Right lobe of liver (tissue), 6 donors: Measurements from ENCODE around the gene NOD2. TPM values are rescaled to one million over a fixed set of nuclear protein-coding genes. Genes with fewer than 3 reads are reported as not detected.

ENCODE experiments used
- ATAC-seq, 4 donors: fragments of 200-7000 bp; cut with Tn5 transposase; one replicate each; pipeline ENCODE4 v1.9.1; 2020; ENCODE audit warnings: mild to moderate bottlenecking in 4 of 4, moderate library complexity in 4 of 4
- DNase-seq, 3 donors: peaks; one replicate each; pipeline ENCODE4 v3.0.0-alpha.2; 2020
- H3K27ac ChIP-seq, 3 donors: fragments of 200-600 bp; one replicate each; pipeline ENCODE4 v1.8.0; 2022
- H3K27me3 ChIP-seq, 2 donors: fragments of 200-600 bp; one replicate each; pipeline ENCODE4 v1.8.0; 2022
- H3K36me3 ChIP-seq, 4 donors: fragments of 200-600 bp; sonication (generic) in 1 of 4; one replicate each; pipeline versions ENCODE4 v1.5.1 to v1.8.0; 2017 to 2022; ENCODE audit warnings: control low read depth in 1 of 4
- H3K4me1 ChIP-seq, 4 donors: fragments of 200-600 bp; sonication (generic) in 1 of 4; one replicate each; pipeline versions ENCODE4 v1.5.1 to v1.8.0; 2017 to 2022; ENCODE audit warnings: control low read depth in 1 of 4
- H3K4me3 ChIP-seq, 3 donors: fragments of 200-600 bp; one replicate each; pipeline ENCODE4 v1.8.0; 2022
- H3K9me3 ChIP-seq, 4 donors: fragments of 200-600 bp; sonication (generic) in 1 of 4; one replicate each; pipeline versions ENCODE4 v1.5.1 to v1.8.0; 2017 to 2022; ENCODE audit warnings: control low read depth in 1 of 4
- POLR2A ChIP-seq: fragments of 450-650 bp; IDR thresholded peaks from one replicate; pipeline ENCODE4 v1.6.1; 2017; ENCODE audit warnings: antibody characterized with exemption, mild to moderate bottlenecking
- WGBS: methylation state at CpG from one replicate; pipeline ENCODE4 v1.1.6; 2018; ENCODE audit warnings: low coverage, low lambda C conversion rate; ENCODE audit not compliant: insufficient coverage; ENCODE audit errors: missing lambda C conversion rate; 5-methylcytosine and 5-hydroxymethylcytosine counted together
- intact Hi-C, 2 donors: fragments of 100-400 bp; cut with DNase I; formaldehyde crosslinking; loops; one replicate each; pipeline versions ENCODE4 v1.11.2 to v1.14.1; 2022
- microRNA-seq, 2 donors: library from miRNA; unstranded; fragments of <30 nt; microRNA quantifications; one replicate each; pipeline ENCODE4, GENCODE V29; 2019 to 2020
- small RNA-seq, 2 experiments: library from RNA; depleted of rRNA; stranded (forward); fragments of <200 nt; gene quantifications; one replicate each; pipeline ENCODE3, GENCODE V24; 2016
- total RNA-seq, 6 experiments: library from RNA; depleted of rRNA in 2 of 6; stranded (reverse); fragments of >200 nt in 2 of 6; fragmentation: NEBNext Ultra II Directional in 3 of 6; extraction: Animal tissue kit (Norgen Biotek cat#: 25700) in 3 of 6; gene quantifications; one replicate each; pipeline versions ENCODE4 v1.1.0 to v1.2.4, GENCODE V29; 2016 to 2023
- TF ChIP-seq, protein P1 (sequence below), 4 donors: fragments of 200-600 bp in 3 of 4; fragments of 450-650 bp in 1 of 4; IDR thresholded peaks; one replicate each; pipeline versions ENCODE4 v1.5.1 to v1.8.0; 2016 to 2022; ENCODE audit warnings: antibody characterized with exemption in 4 of 4, mild to moderate bottlenecking in 2 of 4
- donor health status: DM: no; HTN: yes; CAD: no.
- donor health status: DM: no; HTN: no; CAD: no.
- donor health status: DM: no; HTN: no; CAD: no.
- donor health status: DM: no; HTN: yes; CAD: no.
- donor health status: DM: no; HTN: yes; CAD: no.

NOD2 gene
- total RNA-seq, 6 experiments from 2014 or later = 0.74 to 6.0 (median 1.4) TPM

- TF ChIP-seq, protein P1, sequence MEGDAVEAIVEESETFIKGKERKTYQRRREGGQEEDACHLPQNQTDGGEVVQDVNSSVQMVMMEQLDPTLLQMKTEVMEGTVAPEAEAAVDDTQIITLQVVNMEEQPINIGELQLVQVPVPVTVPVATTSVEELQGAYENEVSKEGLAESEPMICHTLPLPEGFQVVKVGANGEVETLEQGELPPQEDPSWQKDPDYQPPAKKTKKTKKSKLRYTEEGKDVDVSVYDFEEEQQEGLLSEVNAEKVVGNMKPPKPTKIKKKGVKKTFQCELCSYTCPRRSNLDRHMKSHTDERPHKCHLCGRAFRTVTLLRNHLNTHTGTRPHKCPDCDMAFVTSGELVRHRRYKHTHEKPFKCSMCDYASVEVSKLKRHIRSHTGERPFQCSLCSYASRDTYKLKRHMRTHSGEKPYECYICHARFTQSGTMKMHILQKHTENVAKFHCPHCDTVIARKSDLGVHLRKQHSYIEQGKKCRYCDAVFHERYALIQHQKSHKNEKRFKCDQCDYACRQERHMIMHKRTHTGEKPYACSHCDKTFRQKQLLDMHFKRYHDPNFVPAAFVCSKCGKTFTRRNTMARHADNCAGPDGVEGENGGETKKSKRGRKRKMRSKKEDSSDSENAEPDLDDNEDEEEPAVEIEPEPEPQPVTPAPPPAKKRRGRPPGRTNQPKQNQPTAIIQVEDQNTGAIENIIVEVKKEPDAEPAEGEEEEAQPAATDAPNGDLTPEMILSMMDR (IDR thresholded peaks at IDR 0.05) = no peak
- no peak for TF ChIP-seq POLR2A
- no peak overlapping the region for H3K4me3 ChIP-seq
- intact Hi-C loops = no loop called here
- peaks cover 0 to 19% (median 6%) of the 10 kb centered on the region in 4 donors for H3K36me3 ChIP-seq
- 86% methylated on average over 1 of the region's 1 CpG for WGBS
- DNase-seq = no peak
- H3K27me3 ChIP-seq = no peaks in the 10 kb centered on the region
- no peak overlapping the region for H3K27ac ChIP-seq
- no peaks in the 10 kb centered on the region for H3K9me3 ChIP-seq
- ATAC-seq = no peak
- H3K4me1 ChIP-seq = no peaks in the 10 kb centered on the region
Observed at GRCh38 chr16:50776037-50776436, 82.6 kb downstream of the NOD2 start.

DNA sequence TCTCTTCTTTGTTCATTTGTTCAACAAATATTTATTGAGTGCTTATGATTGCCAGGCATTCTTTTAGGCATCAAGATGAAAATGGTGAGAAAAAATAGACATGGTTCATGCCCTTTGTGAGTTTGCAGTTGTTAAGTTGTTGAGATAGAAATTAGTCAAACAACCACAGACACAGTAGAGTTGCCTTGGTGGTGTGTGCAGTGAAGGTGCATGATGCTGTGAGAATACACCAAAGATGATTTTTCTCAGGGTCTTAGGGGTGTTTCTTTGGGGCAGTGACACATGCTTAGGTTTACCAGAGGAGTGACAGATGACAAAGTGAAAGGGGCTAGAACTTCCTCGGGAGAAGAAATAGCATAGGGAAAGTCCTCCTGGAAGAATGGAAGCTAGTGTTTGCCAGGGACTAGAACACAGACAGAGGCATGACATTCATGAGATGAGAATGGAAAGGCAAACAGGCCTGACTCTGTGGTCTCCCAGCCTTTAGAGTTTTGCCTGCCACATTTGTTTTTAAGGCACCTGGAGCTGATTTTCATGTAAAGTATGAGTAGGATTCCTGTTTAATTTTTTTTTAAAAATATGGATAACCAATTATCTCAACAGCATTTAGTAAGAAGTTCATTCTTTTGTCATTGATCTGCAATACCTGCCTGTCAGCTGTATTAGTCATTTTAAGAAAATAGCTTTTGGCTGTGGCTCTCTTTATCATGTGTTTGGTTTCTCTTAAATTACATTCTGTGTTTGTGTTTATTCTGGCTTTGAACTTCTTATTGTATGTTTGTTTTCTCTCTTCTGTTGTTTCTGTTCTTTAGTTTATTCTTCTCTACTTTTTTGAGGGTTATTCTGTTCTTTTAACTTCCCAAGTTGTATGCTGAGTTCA lies 85.1 kb downstream of the NOD2 start:
- H3K27ac ChIP-seq = no peak overlapping the region
- peaks cover 0 to 44% (median 9%) of the 10 kb centered on the region in 4 donors for H3K36me3 ChIP-seq
- DNase-seq = no peak
- no peak overlapping the region for H3K4me3 ChIP-seq
- no peak for ATAC-seq
- TF ChIP-seq, protein P1 (IDR thresholded peaks at IDR 0.05) = no peak
- no peak for TF ChIP-seq POLR2A
- H3K4me1 ChIP-seq = no peaks in the 10 kb centered on the region
- H3K27me3 ChIP-seq = no peaks in the 10 kb centered on the region
- H3K9me3 ChIP-seq = no peaks in the 10 kb centered on the region
- intact Hi-C loops = no loop called here
- WGBS = 33% methylated on average over 1 of the region's 1 CpG

DNA sequence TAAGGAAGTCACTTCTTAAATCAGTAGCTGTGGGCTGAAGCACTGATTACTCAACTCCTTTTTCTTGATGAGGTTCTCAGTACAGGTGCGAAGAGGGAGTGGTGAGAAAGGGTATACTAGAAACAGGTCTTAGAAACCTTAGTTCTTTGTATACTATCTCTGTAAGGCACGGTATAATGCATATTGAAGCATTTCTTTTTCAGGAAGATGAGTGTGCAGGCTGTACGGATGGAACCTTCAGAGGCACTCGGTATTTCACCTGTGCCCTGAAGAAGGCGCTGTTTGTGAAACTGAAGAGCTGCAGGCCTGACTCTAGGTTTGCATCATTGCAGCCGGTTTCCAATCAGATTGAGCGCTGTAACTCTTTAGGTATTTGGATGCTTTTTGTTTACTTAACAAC lies 87.6 kb downstream of the NOD2 start:
- no peaks in the 10 kb centered on the region for H3K4me1 ChIP-seq
- H3K27me3 ChIP-seq = no peaks in the 10 kb centered on the region
- no peak for TF ChIP-seq POLR2A
- TF ChIP-seq, protein P1 (IDR thresholded peaks at IDR 0.05) = no peak
- H3K27ac ChIP-seq = no peak overlapping the region
- WGBS = 91% methylated on average over 7 of the region's 7 CpGs
- H3K4me3 ChIP-seq = no peak overlapping the region
- no peaks in the 10 kb centered on the region for H3K9me3 ChIP-seq
- peaks cover 0 to 56% (median 10%) of the 10 kb centered on the region in 4 donors for H3K36me3 ChIP-seq
- DNase-seq = no peak
- no peak for ATAC-seq
- intact Hi-C loops = no loop called here

- WGBS = 82% methylated on average over 3 of the region's 3 CpGs
- no peaks in the 10 kb centered on the region for H3K4me1 ChIP-seq
- H3K27me3 ChIP-seq = no peaks in the 10 kb centered on the region
- TF ChIP-seq, protein P1 (IDR thresholded peaks at IDR 0.05) = no peak
- H3K36me3 ChIP-seq = peaks cover 0 to 56% (median 10%) of the 10 kb centered on the region in 4 donors
- no peak for ATAC-seq
- no peak overlapping the region for H3K4me3 ChIP-seq
- intact Hi-C loops = no loop called here
- DNase-seq = no peak
- H3K9me3 ChIP-seq = no peaks in the 10 kb centered on the region
- H3K27ac ChIP-seq = no peak overlapping the region
Observed at GRCh38 chr16:50781518-50781917, 88.1 kb downstream of the NOD2 start.

Small RNA genes lying within 50 kb of the gene (microRNA-seq; reads per million reads assigned to microRNA genes)
- 0.58 to 1.3 reads per million in 2 donors for gene MIR3181

Small RNA genes lying within 50 kb of the gene (small RNA-seq; reads per million reads assigned to genes)
- gene MIR3181 = 0 to 0.29 reads per million in 2 experiments

Other genes with a start within 250 kb of the NOD2 start
- gene NKD1, start 145.2 kb upstream of the NOD2 start, total RNA-seq = 1 to 10 TPM in 5 of 6 experiments, under 1 TPM in 1; 0.69 to 2.6 (median 2.1) TPM
- gene SNX20, start 12.3 kb upstream of the NOD2 start, total RNA-seq = 1 to 10 TPM in 1 of 6 experiments, under 1 TPM in 5; 0.31 to 1.9 (median 0.71) TPM
- gene CYLD, start 48.5 kb downstream of the NOD2 start, total RNA-seq = 10 to 100 TPM; 17.0 to 34.2 (median 19.5) TPM